Neuron (in vitro differentiated cells): ENCODE results near the gene HUWE1.
"Not testable (repeated sequence)": the region's sequence is repeated elsewhere in the genome, so short reads cannot be mapped to it uniquely, and the experiment has no call there.

Experiments
- H2AFZ ChIP-seq: one replicate; pipeline ENCODE4 v1.6.1; 2013; ENCODE audit warnings: low read depth, mild to moderate bottlenecking, inconsistent platforms, low read length, moderate library complexity
- H3K27me3 ChIP-seq: one replicate; pipeline ENCODE4 v1.6.1; 2013; ENCODE audit warnings: low read length; ENCODE audit not compliant: insufficient read depth
- H3K36me3 ChIP-seq: one replicate; pipeline ENCODE4 v1.6.1; 2013; ENCODE audit warnings: low read length; ENCODE audit not compliant: insufficient read depth
- H3K4me1 ChIP-seq: one replicate; pipeline ENCODE4 v1.6.1; 2013; ENCODE audit warnings: low read length; ENCODE audit not compliant: insufficient read depth
- H3K4me3 ChIP-seq: 2 replicates; pipeline ENCODE4 v1.5.1; 2013; ENCODE audit warnings: mild to moderate bottlenecking, low read length, moderate library complexity
- H3K9me3 ChIP-seq: one replicate; pipeline ENCODE4 v1.6.1; 2013; ENCODE audit warnings: low read length

HUWE1 gene

DNA sequence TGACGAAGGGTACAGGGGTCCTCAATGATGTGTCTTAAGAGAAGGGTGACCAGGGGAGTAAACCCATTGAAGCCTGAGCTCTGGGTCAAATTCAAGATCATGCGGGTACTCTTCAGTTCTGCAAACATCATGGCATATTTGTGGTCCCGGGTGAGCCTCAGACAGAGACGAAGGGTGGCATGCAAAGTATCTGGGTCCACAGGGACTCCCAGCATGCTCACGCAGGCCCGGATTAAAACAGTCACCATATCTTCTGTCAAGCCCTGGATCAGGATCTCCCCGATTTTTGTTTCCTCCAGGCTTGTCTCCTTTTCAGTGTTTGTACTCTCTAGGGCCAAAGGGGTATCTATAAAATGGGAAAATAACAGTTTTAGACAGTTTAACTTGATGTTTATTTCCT lies 102.9 kb downstream of the HUWE1 start:
- Histone ChIP-seq H3K4me3 (no peak overlapping the region), H2AFZ (no peak overlapping the region), H3K36me3 (peaks cover 75% of the 10 kb centered on the region), H3K9me3 (peaks cover 7% of the 10 kb centered on the region), H3K27me3 (no peaks in the 10 kb centered on the region), H3K4me1 (no peaks in the 10 kb centered on the region)

- peaks cover 59% of the 10 kb centered on the region for H3K36me3 ChIP-seq
- H3K9me3 ChIP-seq, result peaks cover 7% of the 10 kb centered on the region
- no peaks in the 10 kb centered on the region for H3K27me3 ChIP-seq
- H3K4me1 ChIP-seq, result no peaks in the 10 kb centered on the region
- no peak overlapping the region for H3K4me3 ChIP-seq
- H2AFZ ChIP-seq, result no peak overlapping the region
Observed at GRCh38 chrX:53580742-53581504, 105.6 kb downstream of the HUWE1 start.

DNA sequence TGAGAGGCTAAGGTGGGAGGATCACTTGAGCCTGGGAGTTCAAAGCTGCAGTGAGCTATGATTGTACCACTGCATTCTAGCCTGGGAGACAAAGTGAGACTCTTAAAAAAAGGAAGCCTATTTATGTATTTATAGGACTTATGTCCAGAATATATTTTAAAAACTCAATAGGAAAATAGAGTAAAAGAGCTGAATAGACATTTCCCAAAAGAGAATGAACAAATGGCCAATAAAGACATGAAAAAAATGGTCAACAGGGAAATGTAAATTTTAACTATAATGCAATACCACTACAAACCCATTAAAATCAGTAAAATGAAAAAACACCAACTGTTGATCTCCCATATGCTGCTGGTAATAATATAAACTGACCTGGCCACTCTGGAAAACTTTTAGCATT lies 115.0 kb downstream of the HUWE1 start:
- no peaks in the 10 kb centered on the region for H3K4me1 ChIP-seq
- no peaks in the 10 kb centered on the region for H3K27me3 ChIP-seq
- H3K36me3 ChIP-seq, result peaks cover 56% of the 10 kb centered on the region
- H3K9me3 ChIP-seq, result no peaks in the 10 kb centered on the region
- H2AFZ ChIP-seq, result no peak overlapping the region
- H3K4me3 ChIP-seq, result no peak overlapping the region

DNA sequence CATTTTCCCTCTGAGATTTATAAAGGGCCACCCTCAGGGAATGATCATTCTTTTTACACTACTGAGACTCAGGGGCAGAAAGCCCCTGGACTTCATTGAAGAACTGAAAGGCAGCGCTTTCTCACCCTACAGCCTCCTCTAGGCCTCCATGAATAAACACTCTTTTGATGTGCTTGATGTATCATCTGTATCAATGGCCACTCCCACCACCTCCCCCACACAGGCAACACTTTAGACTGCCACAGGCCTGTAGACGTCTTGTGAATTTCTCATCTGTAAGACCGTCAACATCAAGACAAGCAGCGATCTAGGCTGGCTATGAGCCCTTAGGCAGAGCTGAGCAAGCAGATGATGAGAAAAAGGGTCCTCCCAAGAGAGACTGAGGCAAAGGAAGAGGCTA lies 123.2 kb downstream of the HUWE1 start:
- Histone ChIP-seq H3K4me3 (no peak overlapping the region), H3K9me3 (no peaks in the 10 kb centered on the region), H3K27me3 (no peaks in the 10 kb centered on the region), H2AFZ (no peak overlapping the region), H3K4me1 (no peaks in the 10 kb centered on the region), H3K36me3 (peaks cover 62% of the 10 kb centered on the region)

GRCh38 chrX:53561912-53562311 lies 124.6 kb downstream of the HUWE1 start:
- peaks cover 63% of the 10 kb centered on the region for H3K36me3 ChIP-seq
- H3K9me3 ChIP-seq, result no peaks in the 10 kb centered on the region
- no peak overlapping the region for H3K4me3 ChIP-seq
- H3K4me1 ChIP-seq, result no peaks in the 10 kb centered on the region
- no peak overlapping the region for H2AFZ ChIP-seq
- H3K27me3 ChIP-seq, result no peaks in the 10 kb centered on the region

DNA sequence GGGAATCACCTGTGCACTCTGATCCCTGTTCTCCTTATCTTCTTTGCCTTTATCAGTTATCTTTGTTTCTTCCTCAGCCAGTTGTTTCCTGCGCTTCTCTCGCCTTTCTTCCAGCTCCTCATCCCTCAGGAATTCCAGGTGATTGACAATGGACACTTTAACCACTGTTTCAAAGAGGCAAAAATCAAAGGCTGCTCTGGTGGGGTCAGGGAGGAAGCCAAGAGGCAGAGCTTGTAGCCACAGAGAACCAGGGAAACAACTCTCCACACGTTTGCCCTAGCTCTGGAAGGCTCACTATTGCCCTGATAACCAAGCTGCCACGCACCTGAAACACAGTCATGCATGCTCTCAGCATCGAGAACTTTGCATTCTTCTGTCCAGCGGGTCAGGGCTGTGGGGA lies 127.9 kb downstream of the HUWE1 start:
- no peaks in the 10 kb centered on the region for H3K27me3 ChIP-seq
- H3K9me3 ChIP-seq, result no peaks in the 10 kb centered on the region
- no peak overlapping the region for H3K4me3 ChIP-seq
- H2AFZ ChIP-seq, result no peak overlapping the region
- peaks cover 68% of the 10 kb centered on the region for H3K36me3 ChIP-seq
- no peaks in the 10 kb centered on the region for H3K4me1 ChIP-seq

- Histone ChIP-seq H3K9me3 (no peaks in the 10 kb centered on the region), H3K36me3 (peaks cover 62% of the 10 kb centered on the region), H3K4me3 (no peak overlapping the region), H2AFZ (no peak overlapping the region), H3K4me1 (no peaks in the 10 kb centered on the region), H3K27me3 (no peaks in the 10 kb centered on the region)
Observed at GRCh38 chrX:53556868-53557267, 129.7 kb downstream of the HUWE1 start.

GRCh38 chrX:53550756-53551463 lies 135.6 kb downstream of the HUWE1 start:
- Histone ChIP-seq H3K9me3 (no peaks in the 10 kb centered on the region), H3K4me1 (no peaks in the 10 kb centered on the region), H3K27me3 (no peaks in the 10 kb centered on the region), H3K36me3 (peaks cover 59% of the 10 kb centered on the region), H3K4me3 (no peak overlapping the region), H2AFZ (no peak overlapping the region)

- Histone ChIP-seq H3K36me3 (peaks cover 76% of the 10 kb centered on the region), H3K9me3 (no peaks in the 10 kb centered on the region), H3K4me3 (no peak overlapping the region), H3K4me1 (no peaks in the 10 kb centered on the region), H3K27me3 (no peaks in the 10 kb centered on the region), H2AFZ (no peak overlapping the region)
Observed at GRCh38 chrX:53547668-53548067, 138.9 kb downstream of the HUWE1 start.

DNA sequence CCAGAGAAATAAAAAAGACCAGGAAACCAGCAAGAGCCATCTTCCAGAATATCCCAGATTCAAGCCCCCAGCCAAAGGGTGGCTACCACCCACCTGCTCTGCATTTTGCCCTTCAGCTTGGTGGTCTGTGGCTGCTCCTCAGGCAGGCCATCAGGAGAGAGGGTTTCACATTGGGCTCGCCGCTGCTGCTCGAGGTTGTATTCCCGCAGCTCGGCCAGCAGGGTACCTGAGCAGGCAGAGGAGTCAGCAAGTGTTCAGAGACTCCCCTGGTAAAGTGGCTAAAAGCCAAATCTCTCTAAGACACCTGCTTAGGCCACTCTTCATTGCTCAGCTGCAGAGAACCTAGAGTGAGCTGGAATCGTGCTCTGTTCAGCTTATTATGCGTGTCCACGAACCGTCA lies 141.6 kb downstream of the HUWE1 start:
- Histone ChIP-seq H3K27me3 (no peaks in the 10 kb centered on the region), H2AFZ (no peak overlapping the region), H3K9me3 (no peaks in the 10 kb centered on the region), H3K4me3 (no peak overlapping the region), H3K36me3 (peaks cover 69% of the 10 kb centered on the region), H3K4me1 (no peaks in the 10 kb centered on the region)

DNA sequence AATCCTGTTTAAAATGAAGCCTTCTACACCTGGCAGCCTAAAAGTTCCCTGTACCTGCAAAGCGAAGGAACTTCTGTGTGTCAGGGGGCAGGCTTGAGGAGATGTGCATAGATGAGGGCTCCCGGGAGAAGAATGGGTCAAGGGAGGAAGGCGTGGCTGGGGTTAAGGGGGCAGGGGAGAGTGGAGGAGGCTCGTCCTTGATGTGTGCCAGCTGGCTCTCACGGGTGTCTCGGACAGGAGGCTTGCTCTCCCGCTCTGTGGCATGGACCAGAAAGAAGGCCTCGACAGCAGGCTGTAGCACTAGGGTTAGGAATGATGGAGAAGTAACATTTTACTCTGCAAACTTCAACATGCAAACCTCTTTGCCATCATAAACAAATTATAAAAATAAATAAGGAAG lies 147.7 kb downstream of the HUWE1 start:
- Histone ChIP-seq H3K4me3 (no peak overlapping the region), H3K4me1 (no peaks in the 10 kb centered on the region), H3K36me3 (peaks cover 77% of the 10 kb centered on the region)

DNA sequence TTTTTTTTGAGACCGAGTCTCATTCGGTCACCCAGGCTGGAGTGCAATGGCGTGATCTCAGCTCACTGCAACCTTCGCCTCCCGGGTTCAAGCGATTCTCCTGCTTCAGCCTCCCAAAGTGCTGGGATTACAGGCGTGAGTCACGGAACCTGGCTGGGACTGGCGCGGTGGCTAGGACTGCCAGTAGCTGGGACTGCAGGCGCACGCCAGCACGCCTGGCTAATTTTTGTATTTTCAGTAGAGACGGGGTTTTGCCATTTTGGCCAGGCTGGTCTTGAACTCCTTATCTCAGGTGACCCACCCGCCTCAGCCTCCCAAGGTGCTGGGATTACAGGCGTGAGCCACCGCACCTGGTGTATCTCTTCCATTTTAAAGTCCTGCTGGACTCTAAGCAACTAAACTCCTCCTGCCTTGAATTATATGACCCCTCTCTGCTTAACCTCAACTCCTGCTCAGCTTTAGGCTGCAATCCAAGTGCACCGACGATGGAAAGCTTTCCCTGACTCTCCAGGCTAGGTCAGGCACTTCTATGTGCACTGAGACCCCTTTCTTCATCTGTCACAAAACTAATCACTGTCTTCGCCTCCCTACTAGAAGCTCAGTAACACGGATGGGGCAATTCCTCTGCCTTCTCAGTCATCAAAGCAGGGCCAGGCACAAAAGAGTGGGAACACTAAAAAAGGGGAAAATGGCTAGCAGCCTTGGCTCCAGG lies 155.1 kb downstream of the HUWE1 start:
- H3K36me3 ChIP-seq, result peaks cover 35% of the 10 kb centered on the region
- H3K27me3 ChIP-seq, H3K4me3 ChIP-seq, H3K4me1 ChIP-seq, H3K9me3 ChIP-seq, H2AFZ ChIP-seq: not testable (repeated sequence)

More for the DNA sequence above, 147.7 kb downstream of the HUWE1 start:
- no peaks in the 10 kb centered on the region for H3K27me3 ChIP-seq
- no peaks in the 10 kb centered on the region for H3K9me3 ChIP-seq
- H2AFZ ChIP-seq, result no peak overlapping the region

DNA sequence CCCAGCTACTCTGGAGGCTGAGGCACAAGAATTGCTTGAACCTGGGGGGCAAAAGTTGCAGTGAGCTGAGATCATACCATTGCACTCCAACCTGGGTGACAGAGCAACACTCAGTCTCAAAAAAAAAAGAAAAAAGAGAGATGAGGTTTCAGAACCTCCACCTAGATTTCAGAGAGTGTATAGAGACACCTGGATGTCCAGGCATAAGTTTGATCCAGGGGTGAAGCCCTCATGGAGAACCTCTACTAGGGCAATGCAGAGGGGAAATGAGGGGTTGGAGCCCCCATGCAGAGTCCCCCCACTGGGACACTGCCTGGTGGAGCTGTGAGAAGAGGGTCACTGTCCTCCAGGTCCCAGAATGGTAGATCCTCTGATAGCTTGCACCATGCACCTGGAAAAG lies 159.5 kb downstream of the HUWE1 start:
- Histone ChIP-seq H3K9me3 (no peaks in the 10 kb centered on the region), H2AFZ (no peak overlapping the region), H3K4me1 (no peaks in the 10 kb centered on the region), H3K36me3 (no peaks in the 10 kb centered on the region), H3K4me3 (no peak overlapping the region), H3K27me3 (no peaks in the 10 kb centered on the region)
